SH-SY5Y (cell line): Measurements from ENCODE around the gene GTF2H3.

ENCODE experiments used
- GATA2 ChIP-seq: IDR thresholded peaks from 2 replicates; pipeline ENCODE4 v1.6.1; 2011; ENCODE audit warnings: mild to moderate bottlenecking, low read depth, low read length
- GATA3 ChIP-seq: IDR thresholded peaks from 2 replicates; pipeline ENCODE4 v1.6.1; 2011; ENCODE audit warnings: low read depth, mild to moderate bottlenecking, low read length, moderate library complexity

Gene GTF2H3

GRCh38 chr12:123633379-123634141, at the start of gene GTF2H3, which contains the start of gene EIF2B1:
Gene GTF2H3 (plus strand): TSS chr12:123633829. CDS start chr12:123633860, 31 bp downstream.
Gene EIF2B1 (minus strand): TSS chr12:123633686. CDS start chr12:123633557, 129 bp downstream.
- no peak for TF ChIP-seq GATA3
- TF ChIP-seq GATA2, result no peak

- no peak for TF ChIP-seq GATA3
- TF ChIP-seq GATA2, result no peak
Observed at GRCh38 chr12:123591702-123592481, 41.7 kb upstream of the GTF2H3 start.

- TF ChIP-seq GATA2 (no peak), GATA3 (no peak)
Observed at GRCh38 chr12:123595729-123596128, 37.9 kb upstream of the GTF2H3 start.

- TF ChIP-seq GATA3, result no peak
- no peak for TF ChIP-seq GATA2
Observed at GRCh38 chr12:123597100-123597499, 36.5 kb upstream of the GTF2H3 start.

GRCh38 chr12:123598522-123598921, 35.1 kb upstream of the GTF2H3 start:
- no peak for TF ChIP-seq GATA2
- TF ChIP-seq GATA3, result no peak

- TF ChIP-seq GATA2 (no peak), GATA3 (no peak)
Observed at GRCh38 chr12:123599310-123599709, 34.3 kb upstream of the GTF2H3 start.

- TF ChIP-seq GATA3 (no peak), GATA2 (no peak)
Observed at GRCh38 chr12:123599721-123600120, 33.9 kb upstream of the GTF2H3 start.

GRCh38 chr12:123601602-123602489, 31.8 kb upstream of the GTF2H3 start, which contains the start of gene DDX55:
Gene DDX55 (plus strand): TSS chr12:123602099. CDS start chr12:123602149, 50 bp downstream.
- no peak for TF ChIP-seq GATA3
- no peak for TF ChIP-seq GATA2

- TF ChIP-seq GATA3 (no peak), GATA2 (no peak)
Observed at GRCh38 chr12:123602651-123603195, 30.9 kb upstream of the GTF2H3 start.

GRCh38 chr12:123607756-123608155, 25.9 kb upstream of the GTF2H3 start:
- no peak for TF ChIP-seq GATA3
- TF ChIP-seq GATA2, result no peak

- TF ChIP-seq GATA2 (no peak), GATA3 (no peak)
Observed at GRCh38 chr12:123608182-123608581, 25.4 kb upstream of the GTF2H3 start.

- TF ChIP-seq GATA2 (no peak), GATA3 (no peak)
Observed at GRCh38 chr12:123614110-123614509, 19.5 kb upstream of the GTF2H3 start.

GRCh38 chr12:123614531-123614930, 19.1 kb upstream of the GTF2H3 start:
- TF ChIP-seq GATA2 (no peak), GATA3 (no peak)
